Activated CD4-positive, alpha-beta T cell treated with anti-CD3 and anti-CD28 coated beads, Interleukin-2, Interleukin-6, amounts not matched to agents 100 ng/mL and 50 ng/mL, durations not matched to agents 16 hours and 8 hours (primary cell): Measurements from ENCODE around the gene SCCPDH.
"Not testable (repeated sequence)": the region's sequence is repeated elsewhere in the genome, so short reads cannot be mapped to it uniquely, and the experiment has no call there.

ENCODE experiments used
- DNase-seq: peaks from one replicate; pipeline ENCODE4 v3.0.0-alpha.2; 2020

The SCCPDH gene

DNA sequence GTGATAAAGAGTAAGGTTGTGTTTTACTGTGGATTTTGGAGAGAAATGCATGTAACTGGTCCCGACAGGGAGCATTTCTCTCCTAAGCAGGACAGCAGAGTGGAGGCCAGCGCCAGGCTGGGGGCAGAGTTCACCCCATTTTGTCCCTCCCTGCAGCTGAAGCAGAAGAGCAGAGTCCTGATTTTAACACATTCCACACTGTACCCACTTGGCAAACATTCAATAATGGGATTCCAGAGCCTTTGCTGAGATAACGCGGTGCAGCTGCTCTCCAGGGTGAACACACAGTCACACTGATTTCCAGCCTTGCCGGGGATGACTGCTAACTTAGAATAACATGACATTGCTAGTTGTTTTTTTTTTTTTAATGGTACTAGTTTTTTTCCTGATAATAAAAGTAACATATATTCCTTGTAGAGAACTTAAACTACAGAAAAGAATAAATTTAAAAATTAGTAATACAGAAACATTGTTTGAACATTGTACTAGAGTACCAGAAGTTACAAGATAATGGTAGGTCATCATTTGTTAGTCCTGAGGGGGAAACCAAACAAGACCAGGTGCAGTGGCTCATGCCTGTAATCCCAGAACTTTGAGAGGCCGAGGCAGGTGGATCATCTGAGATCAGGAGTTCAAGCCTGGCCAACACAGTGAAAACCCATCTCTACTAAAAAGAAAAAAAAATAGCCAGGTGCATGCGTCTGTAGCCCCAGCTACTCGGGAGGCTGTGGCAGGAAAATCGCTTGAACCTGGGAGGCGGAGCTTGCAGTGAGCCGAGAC lies 77.2 kb downstream of the SCCPDH start:
- DNase-seq, result no peak

GRCh38 chr1:246803373-246803772 lies 79.2 kb downstream of the SCCPDH start:
- DNase-seq, result no peak

DNA sequence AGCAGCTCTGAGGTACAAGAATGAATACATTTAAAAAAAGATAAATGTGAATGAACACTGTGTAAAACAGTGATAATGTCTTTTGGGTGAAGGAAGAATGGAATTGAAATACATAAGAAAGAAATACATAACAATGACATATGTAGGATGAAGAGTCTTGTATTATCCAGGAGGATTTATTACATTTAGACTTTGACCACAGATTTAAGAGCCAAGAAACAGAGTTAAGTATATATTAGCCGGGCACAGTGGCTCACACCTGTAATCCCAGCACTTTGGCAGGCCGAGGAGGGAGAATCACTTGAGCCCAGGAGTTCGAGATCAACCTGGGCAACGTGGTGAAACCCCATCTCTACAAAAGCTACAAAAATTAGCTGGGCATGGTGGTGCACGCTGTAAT lies 79.7 kb downstream of the SCCPDH start:
- DNase-seq, result no peak

DNA sequence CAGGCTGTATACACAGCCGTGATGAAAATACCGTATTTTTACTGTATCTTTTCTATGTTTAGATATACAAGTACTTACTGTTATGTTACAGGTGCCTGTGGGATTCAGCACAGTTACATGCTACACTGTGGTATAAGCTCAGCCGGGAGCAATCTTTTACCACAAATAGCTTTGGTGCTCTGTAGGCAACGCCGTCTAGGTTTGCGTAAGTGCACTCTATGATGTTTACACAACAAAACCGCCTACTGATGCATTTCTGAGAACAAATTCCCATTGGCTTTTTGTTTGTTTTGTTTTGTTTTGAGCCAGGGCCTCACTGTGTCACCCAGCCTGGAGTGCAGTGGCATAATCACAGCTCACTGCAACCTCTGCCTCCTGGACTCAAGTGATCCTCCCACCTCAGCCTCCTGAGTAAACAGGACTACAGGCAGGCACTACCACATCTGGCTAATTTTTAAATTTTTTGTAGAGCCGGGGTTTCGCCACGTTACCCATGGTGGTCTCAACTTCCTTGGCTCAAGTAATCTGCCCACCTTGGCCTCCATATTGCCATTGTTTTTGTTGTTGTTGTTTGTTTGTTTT lies 81.0 kb downstream of the SCCPDH start:
- no peak for DNase-seq

- no peak for DNase-seq
Measured at GRCh38 chr1:246809473-246809872, 85.3 kb downstream of the SCCPDH start.

DNA sequence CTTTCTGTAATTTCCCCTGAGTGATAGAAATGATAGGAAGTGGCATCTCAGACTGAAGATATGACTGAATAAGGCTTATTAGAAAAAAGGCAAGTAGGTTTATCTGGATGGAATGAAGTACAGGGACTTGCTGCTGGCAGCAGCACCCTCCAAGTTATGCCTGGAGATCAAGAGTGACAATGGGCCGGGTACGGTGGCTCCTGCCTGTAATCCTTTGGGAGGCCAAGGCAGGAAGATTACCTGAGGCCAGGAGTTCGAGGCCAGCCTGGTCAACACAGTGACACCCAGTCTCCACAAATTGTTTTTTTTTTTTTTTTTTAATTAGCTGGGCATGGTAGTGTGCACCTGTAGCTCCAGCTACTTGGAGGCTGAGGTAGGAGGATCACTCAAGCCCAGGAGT lies 87.8 kb downstream of the SCCPDH start:
- DNase-seq, result no peak

- DNase-seq, result not testable (repeated sequence)
Measured at GRCh38 chr1:246813325-246813724, 89.1 kb downstream of the SCCPDH start.

DNA sequence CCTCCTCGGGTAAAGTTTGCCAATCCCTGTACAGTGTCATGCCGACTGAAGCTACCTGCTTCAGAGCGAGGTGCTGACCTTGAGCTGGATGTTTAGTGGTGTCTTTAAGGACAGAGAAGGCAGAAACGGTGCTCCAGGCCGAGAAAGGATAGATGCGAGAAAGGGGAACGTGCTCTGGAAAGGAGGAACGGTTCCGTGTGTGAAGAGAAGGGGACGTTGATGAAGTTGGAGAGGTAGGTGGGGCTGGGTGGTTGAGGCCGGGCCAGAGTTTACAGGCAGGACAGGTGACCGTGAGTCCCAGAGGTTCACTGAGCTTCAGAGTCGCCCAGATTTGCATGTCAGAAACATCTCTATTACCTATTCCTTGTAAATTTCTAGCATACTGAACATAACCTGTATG lies 90.7 kb downstream of the SCCPDH start:
- no peak for DNase-seq

GRCh38 chr1:246815693-246816270 lies 91.6 kb downstream of the SCCPDH start:
- no peak for DNase-seq
